ENCODE data around the gene PHKG2.

GRCh38 chr16:30780021-30780420 is 31.8 kb downstream of the PHKG2 start:
- no peak for TF ChIP-seq CTCF (IDR thresholded peaks at IDR 0.05 in 8 of 11, conservative IDR thresholded peaks at IDR 0.05 in 3 of 11)
- TF ChIP-seq POLR2AphosphoS5 (IDR thresholded peaks at IDR 0.05): no peak

All from spleen (tissue), 7 donors.